ENCODE results near the gene ITPRIP.

The ITPRIP gene

DNA sequence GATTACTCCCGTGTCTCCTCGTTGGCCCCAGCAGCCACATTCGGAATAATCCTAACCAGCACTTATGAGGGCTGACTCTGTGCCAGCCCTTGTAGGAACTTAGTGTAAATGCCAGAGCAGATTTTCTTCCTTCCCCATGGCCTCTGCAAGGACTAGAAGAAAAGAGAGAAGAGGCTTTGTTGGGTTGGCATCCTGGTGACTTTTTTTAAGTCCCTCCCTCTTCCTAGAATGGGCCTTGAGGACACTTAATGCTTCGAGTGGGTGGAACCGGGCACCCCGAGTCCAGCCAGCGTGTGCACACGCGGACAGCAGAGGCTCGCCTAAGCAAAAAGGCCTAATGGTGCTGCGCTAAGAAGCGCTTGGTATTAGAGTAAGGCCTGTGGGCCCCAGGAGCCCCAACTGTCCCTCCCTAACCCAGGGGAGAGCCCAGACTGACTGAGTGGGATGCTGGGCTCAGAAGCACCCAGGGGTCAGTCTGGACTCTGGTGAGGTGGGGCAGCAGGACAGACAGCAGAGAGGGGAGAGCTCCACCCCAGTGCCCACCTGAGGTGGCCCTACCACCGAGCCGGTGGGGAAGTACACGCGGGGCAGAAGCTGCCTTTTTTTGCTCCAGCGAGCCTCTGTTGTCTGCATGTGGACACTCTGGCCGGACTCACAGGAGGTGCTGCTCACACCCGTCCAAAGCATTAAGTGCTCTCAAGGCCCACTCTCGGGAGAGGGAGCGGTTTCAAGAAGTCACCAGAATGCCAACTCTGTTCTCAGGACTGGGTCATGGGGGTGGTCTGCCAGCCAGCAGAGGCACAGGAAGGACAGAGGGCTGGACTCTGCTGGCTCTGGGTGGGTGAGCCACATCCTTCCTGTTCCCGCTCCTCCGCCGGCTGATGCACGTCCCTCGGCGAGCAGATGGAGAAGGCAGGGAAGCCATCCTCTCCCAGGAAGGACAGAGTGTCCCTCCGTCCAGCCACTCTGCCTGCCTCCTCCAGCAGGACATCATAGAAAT is 12.5 kb downstream of the ITPRIP start:
- DNase-seq (ENCODE audit: low spot score), result no peak

- DNase-seq (ENCODE audit: low spot score), result no peak
These were observed 13.3 kb downstream of the ITPRIP start for GRCh38 chr10:104324931-104325330.

DNA sequence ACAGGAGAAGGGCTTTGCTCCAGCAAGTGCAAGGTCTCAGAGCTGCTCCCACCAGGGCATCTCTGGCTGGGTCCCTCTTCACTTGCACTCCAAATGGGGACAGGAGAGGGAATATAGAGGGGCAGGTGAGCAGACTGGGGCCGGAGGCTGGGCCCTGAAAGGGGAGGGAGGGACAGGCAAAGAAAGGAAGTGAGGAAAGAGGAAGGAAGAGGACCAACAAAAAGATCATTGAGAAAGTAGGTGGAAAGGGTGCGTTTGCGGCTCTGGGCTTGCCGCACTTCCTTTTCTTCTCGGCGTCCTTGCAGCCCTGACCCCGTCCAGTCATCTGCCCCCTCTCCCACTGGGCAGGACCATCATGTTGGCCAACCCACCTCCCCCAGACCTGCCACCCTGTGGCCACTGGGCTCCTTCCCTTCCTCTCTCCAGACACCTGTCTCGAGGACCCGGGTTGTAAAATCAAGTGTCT is 14.0 kb downstream of the ITPRIP start:
- DNase-seq (ENCODE audit: low spot score), result no peak

- no peak for DNase-seq (ENCODE audit: low spot score)
These were observed 14.5 kb downstream of the ITPRIP start for GRCh38 chr10:104323760-104324201.

GRCh38 chr10:104323085-104323484 is 15.2 kb downstream of the ITPRIP start:
- DNase-seq (ENCODE audit: low spot score), result no peak

DNA sequence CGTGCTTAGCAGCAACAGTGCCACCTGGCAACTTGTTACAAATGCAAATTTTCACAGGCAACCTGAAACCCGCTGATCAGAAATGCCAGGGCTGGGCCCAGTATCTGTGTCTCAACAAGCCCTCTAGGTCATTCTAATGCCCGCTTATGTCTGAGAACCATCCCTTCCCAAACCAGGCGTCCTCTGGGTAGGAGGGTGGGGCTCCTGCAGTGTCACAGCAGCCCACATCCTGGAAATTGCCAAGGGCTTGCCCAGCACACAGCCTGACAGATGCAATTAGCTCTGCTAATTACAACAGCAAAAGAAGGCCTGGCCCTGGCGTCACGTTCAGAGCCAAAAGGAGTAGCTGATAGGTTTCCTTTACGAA is 15.9 kb downstream of the ITPRIP start:
- DNase-seq (ENCODE audit: low spot score), result no peak

GRCh38 chr10:104321725-104322415 is 16.4 kb downstream of the ITPRIP start:
- DNase-seq (ENCODE audit: low spot score), result no peak

GRCh38 chr10:104321226-104321625 is 17.0 kb downstream of the ITPRIP start:
- DNase-seq (ENCODE audit: low spot score), result no peak

GRCh38 chr10:104318810-104319741 is 19.2 kb downstream of the ITPRIP start:
- no peak for DNase-seq (ENCODE audit: low spot score)

DNA sequence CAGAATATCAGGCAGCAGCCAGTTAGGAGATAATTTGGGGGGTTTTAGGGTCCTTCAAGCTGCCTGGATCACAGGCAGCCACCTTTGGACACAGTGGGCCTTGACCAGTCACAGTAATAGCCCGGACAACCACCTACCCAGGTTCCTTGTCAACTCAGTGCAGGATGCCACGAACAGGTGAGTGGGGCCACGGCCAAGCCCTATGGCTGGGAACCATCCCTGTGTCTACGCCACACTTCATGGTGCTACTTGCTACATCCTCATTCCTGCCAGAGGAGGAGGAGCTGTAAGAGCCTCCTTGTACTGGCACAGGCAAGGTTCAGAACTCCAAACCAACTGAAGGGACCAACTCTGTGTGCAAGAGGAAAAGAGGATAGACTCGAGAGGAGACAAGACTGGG is 19.9 kb downstream of the ITPRIP start:
- DNase-seq (ENCODE audit: low spot score), result no peak

- no peak for DNase-seq (ENCODE audit: low spot score)
These were observed 20.5 kb downstream of the ITPRIP start for GRCh38 chr10:104317726-104318299.

- no peak for DNase-seq (ENCODE audit: low spot score)
These were observed 21.0 kb downstream of the ITPRIP start for GRCh38 chr10:104317269-104317710.

- DNase-seq (ENCODE audit: low spot score), result no peak
These were observed 21.8 kb downstream of the ITPRIP start for GRCh38 chr10:104316321-104317099.

DNA sequence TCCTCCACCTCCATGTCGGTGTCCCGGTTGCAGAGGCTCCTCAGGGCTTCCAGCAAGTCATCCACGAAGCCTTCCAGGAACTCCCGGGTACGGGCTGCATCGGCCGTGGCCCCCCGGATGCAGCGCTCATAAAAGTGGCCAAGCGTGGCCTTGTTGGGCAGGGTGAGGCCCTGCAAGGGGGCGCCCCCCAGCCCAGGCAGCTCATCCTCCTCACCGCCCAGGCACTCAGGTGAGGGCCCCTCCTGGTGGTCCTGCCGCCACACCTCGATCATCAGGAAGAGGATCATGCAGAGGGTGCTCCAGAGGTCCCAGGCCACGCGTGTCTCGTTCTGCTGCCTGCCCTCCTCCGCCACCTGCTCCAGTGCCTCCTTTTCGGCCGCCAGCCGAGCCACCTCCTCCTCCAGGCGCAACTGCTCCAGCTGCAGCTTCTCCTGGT is 22.8 kb downstream of the ITPRIP start:
- DNase-seq (ENCODE audit: low spot score), result no peak

DNA sequence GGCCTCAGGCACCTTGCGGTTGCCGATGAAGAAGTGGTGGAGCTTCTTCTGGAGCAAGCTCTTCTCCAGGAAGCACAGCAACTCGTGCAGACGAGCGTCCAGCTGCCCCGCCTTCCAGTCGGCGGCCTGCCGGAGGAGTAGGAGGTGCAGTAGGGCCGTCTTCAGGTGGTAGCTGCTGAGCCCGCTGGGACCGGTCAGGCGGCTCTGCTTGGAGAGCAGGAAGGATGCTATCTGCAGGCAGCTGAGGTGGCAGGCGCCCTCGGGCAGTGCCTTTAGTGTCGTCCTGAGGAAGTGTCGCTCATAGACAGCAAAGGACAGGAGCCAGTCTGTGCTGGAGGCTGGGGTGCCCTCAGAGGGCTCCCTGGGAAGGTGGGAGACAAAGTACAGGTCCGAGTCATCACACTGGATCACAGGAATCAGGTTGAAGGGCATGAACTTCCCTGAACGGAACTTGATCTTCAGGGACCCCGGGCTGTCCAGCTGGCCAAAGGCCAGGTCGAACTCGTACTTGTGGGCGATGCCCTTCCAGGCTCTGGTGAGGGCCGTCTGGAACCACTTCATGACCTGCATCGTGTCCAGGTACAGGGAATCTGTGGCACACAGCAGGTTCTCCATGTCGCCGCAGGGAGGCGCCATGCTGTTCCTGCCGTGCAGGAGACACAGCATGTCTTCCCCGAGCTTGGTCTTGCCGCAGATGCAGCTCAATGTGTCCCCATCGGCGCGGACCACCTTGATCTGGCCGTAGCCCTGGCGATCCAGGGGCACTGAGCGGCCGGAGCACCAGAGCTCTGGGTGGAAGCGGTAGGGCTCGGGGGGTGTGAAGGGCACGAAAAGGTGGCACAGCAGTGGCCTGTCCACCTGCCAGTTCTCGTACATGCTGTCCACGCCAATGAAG is 23.4 kb downstream of the ITPRIP start:
- no peak for DNase-seq (ENCODE audit: low spot score)

- DNase-seq (ENCODE audit: low spot score), result no peak
These were observed 27.0 kb downstream of the ITPRIP start for GRCh38 chr10:104311184-104311720.

- no peak for DNase-seq (ENCODE audit: low spot score)
These were observed 28.0 kb downstream of the ITPRIP start for GRCh38 chr10:104309980-104310978.

DNA sequence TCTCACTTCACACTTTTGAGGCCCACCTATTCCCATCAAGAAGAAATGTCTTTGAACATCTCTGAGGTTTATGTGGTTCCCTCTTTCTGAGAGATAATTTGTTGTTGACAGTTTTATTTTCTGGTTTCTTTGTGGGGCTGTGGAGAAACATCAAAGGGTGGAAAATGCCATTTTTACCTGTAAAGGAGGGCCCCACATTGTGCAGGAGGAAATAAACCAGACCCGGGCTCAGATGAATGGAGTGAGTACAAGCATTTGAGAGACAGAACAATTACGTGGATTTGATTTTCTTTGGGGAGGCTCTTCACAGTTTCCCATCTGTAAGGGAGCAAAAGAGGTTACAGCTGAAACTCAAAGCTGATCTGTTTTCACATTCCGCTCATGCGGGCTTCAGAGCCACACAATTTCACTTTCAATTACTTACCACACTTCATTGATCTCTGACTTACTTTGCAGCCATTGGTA is 29.8 kb downstream of the ITPRIP start:
- DNase-seq (ENCODE audit: low spot score), result no peak
